Measurements from ENCODE around the gene PAF1.
"Not testable (repeated sequence)": the region's sequence is repeated elsewhere in the genome, so short reads cannot be mapped to it uniquely, and the experiment has no call there.

PAF1 gene

DNA sequence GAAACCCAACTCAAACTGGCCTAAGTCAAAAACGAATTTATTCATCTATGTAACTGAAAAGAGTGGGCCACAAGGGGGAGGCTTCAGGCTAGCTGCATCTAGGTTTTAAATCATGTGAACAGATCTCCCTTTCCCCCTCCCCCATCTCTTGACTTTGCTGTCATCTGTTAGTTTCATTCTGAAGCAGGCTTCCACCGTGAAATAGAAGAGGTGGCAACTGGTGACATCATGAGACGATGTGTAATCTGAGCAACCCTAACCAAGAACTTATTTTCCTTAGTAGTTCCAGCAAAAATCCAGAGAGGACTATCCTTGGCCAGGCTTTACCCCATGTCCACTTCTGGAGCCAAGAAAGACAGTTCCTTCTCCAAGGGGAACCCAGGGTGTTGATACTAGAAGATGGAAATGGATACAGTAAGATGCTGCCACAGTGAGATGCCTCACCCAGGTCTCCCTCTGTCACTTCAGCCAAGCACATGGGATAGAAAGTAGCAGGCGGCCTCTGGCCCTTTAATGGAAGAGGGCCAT, 39.3 kb downstream of the PAF1 start:
- peak; percentile 45 to 61 for DNase-seq

GRCh38 chr19:39350156-39350555, 40.8 kb downstream of the PAF1 start:
- no peak for DNase-seq

DNA sequence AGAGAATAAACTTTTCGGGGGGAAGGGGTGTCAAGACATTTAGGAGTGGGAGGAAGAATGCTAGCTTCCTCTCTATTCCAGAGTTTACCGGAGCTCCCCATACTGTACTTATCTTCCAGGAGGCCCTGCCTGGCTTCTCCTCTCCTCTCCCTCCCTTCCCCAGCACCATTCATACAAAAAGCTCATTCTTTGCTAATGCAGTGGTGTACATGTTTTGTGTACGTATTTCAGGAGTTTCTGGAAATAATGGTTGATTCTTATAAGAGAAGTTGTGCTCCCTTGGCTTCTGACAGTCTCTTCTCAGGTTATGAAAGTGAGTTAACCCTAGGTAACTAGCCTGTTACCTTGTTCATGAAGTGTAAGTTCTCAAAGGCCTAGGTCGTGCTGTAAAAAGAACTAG, 41.6 kb downstream of the PAF1 start:
- no peak for DNase-seq

- no peak for DNase-seq
These were observed 43.4 kb downstream of the PAF1 start for GRCh38 chr19:39347332-39348164.

DNA sequence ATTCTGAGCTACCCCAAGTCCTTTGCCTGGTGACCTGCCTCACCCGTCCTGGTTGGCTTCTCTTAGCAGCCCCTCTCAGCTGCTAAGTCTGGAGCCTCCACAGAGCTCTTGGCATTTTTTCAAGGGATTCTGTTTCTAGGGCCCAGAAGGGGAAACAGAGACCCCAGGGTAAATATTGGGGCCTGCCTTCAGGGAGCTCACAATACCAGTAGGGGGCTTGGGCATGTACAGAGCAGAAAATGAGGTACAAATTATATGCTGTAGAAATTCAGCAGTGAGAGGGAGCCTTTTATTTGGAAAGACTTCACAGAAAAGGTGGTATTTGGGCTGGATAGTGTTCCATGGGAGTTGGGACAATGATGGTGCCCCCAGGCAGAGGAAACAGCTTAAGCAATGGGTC, 45.0 kb downstream of the PAF1 start:
- no peak for DNase-seq

GRCh38 chr19:39342647-39343305, 48.1 kb downstream of the PAF1 start:
- DNase-seq = no peak

DNA sequence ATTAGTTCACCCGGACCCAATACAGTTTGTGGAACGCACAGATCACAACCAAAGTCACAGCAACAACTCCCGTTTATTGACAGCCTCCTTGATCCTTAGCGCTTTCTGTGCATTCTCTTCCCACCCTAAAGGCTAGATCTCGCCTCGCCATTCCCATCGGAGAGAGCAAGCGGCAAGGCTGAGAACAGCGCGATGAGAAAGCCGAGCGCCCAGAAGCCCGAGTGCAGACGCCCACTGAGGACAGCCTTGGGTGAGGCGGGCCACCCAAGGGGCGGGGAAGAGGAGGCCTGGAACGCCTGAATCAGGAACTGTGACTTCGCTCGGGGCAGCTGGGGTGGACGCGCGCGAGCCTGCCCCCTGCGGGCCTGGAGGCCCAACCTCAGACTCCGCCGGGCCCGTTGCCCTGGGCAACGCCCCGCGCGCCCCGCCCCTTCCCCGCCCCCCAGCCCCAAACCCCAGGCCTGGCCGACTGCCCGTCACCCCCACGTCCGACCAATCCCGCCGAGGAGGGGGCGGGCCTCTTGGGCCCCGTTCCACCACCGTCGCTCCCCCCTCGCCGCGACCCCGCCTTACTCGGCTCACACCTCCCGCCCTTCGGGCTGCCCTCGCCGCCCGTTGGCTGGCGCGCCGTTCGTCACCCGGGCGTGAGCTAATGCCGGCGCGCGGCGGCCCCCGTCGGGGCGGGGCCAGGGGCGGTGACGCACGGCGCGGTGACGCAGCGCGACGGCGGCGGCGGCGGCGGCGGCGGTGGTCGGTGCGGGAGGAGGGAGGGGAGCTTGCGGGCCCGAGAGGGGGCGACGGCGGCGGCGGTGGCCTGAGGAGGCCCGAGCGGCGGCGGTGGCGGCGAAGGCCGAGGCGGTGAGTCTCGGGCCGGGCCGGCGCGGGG, 48.9 kb downstream of the PAF1 start, which contains the start of gene SAMD4B:
TSS of gene SAMD4B (plus strand) at position 703 of the 886 bp plus-strand sequence. CDS start 14,473 bp downstream, outside the sequence.
- peak; percentile 98 to 99 for DNase-seq

DNA sequence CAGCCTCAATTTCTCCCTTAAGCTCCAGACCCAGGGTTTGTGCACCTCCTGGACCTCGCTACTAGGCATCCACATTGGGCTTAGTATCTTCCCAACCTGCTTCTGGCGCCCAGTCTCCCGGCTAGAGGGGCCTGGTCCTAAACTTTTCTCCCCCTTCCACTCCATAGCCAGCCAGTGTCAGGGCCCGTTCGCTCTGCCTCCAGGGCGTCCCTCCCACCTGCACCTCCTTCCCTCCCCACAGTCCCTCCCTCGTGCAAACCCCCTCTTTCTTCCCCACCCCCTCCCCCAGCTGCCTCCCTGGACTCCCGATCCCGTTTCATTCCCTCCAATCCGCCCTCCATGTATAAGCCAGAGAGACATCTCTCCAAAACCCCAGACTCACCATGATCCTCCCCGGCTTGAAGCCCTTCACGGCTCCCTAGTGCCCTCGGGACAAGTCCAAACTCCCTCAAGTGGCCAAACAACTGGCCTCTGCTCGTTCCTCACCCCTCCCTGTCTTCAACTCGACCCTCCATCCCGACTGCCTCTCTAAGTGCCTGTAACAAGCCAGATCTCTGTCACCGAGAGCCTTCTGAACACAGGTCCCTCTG, 49.7 kb downstream of the PAF1 start:
- peak in 1 of 2 experiments; percentile 36 for DNase-seq

GRCh38 chr19:39340156-39340555, 50.8 kb downstream of the PAF1 start:
- not testable (repeated sequence) for DNase-seq

- no peak for DNase-seq
These were observed 51.2 kb downstream of the PAF1 start for GRCh38 chr19:39339674-39340073.

- DNase-seq = no peak
These were observed 54.4 kb downstream of the PAF1 start for GRCh38 chr19:39336483-39336882.
